T47D (cell line): Measurements from ENCODE around the gene GEMIN4.
A peak's percentile ranks its signal among the peaks of the same experiment; 100 is the strongest.

ENCODE experiments used
- DNase-seq, 2 experiments: peaks; one replicate each; pipeline versions ENCODE4 v3.0.0 to v3.0.0-alpha.2; 2011 to 2012; ENCODE audit warnings: low read depth in 1 of 2, low spot score in 1 of 2
- JUND ChIP-seq: IDR thresholded peaks from 2 replicates; pipeline ENCODE4 v1.6.1; 2012; ENCODE audit warnings: low read depth
- in situ Hi-C: cut with HindIII; loops from 2 replicates; pipeline ENCODE4 v1.10.0; 2016; ENCODE audit warnings: low sequenced_read_pairs, low pct_unique_long_range_greater_than_20kb

GEMIN4 gene

DNA sequence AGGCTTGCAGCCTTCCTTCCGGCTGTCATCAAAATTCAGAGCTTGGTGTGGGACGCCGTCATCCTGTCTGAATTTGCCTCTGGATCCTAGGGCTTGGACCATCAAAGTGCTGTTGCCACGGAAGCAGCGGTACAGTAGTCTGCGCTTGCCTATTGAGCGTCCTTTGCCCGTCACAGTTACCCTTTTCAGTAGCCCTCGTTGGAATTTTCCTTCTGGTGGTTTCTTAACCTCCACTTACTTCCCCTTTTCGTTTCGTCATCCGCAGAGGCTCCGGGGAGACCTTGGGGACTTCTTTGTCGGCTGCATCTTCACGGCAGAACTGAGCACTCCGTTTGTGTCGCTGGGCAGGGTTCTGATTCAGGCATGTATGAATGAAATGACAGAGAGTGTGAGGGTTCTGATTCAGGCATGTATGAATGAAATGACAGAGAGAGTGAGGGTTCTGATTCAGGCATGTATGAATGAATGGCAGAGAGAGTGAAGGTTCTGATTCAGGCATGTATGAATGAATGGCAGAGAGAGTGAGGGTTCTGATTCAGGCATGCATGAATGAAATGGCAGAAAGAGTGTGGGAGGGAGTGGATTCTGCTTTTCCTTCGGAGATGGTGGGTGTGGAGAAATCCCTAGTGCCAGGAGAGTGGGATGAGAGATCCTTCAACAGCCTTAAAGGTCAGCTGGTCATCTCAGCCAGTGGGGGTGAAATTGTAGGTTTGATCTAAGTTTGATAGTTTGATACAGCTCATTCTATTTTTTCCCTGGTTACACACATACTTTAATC is 11.6 kb downstream of the GEMIN4 start:
- no peak for DNase-seq
- in situ Hi-C loops: no loop called here
- no peak for TF ChIP-seq JUND

DNA sequence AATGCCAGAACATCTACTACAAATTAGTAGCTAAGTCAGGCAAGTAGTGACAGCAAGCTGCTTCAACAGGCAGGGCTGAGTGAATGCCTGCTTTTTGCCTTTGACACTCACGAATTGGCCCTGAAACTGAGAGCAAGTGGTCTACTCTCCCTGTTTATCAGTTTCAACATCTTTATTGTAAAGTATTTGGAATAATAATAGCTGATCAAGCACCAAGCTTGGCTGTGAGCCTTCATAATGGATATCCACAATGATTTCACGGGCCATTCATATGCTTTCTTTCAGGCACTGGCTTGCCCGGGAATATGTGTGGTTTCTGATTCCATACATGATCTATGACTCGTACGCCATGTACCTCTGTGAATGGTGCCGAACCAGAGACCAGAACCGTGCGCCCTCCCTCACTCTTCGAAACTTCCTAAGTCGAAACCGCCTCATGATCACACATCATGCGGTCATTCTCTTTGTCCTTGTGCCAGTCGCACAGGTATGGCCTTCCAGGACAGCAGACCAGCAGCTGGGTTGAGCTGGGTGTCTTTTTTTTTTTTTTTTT is 14.4 kb downstream of the GEMIN4 start:
- in situ Hi-C loops: no loop called here
- DNase-seq: no peak
- TF ChIP-seq JUND: no peak

DNA sequence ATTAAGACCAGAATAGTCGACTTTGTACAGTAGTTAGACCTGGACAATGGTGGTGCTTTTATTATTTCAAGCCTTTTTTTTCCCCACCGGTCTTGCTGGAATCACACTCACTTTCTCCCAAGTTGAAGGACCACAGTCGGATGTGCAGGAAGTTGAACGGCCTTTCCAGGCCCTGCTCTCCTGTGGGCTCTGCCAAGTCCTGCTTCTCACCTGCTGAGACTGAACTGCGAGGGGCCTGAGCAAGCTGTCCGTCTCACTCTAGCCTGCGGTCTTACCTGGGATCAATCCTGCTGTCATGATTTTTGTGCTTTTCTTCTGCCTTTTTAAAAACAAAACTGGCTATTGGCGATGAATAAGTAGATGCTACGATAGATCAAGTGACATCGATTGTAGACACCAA is 18.3 kb downstream of the GEMIN4 start:
- TF ChIP-seq JUND: no peak
- in situ Hi-C loops: no loop called here
- DNase-seq: no peak

DNA sequence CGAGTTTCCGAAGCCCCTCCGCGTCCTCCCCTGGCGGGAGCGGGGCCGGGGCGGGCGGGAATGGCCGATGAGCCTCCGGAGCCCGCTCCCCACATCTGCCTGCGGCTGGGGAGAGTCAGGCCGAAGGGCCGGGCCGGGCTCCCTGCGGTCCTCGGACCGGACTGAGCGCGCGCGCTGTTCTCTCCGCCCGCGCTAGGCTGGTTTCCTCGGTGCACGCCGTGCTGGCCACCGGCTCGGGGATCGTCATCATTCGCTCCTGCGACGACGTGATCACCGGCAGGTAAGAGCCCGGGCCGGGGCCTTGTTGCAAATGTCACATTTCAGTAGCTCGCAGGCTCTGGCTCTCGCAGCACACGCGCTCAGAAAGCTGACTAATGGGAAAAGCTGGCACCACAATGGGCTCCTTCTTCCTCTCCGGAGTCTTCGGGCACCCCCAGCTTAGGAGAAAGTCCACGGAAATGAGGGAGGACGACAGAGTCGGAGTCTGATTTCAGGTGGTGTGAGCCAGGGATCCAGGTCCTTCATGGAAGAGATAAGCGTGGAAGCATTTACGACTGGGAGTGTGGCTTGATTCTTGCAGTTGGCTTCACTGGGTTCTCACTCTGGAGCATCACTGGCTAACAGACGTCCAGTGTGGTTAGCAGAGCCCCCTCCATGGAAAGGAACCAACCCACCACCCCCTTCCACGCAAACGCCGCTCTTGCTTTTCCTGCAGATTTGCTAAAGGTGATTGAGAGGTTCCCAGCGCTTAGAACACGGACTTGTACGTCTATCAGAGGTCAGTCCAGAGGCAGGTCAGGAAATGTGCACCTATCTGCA is 19.0 kb downstream of the GEMIN4 start:
- DNase-seq: peak in 1 of 2 experiments; percentile 33
- in situ Hi-C loops: no loop called here
- TF ChIP-seq JUND: no peak

DNA sequence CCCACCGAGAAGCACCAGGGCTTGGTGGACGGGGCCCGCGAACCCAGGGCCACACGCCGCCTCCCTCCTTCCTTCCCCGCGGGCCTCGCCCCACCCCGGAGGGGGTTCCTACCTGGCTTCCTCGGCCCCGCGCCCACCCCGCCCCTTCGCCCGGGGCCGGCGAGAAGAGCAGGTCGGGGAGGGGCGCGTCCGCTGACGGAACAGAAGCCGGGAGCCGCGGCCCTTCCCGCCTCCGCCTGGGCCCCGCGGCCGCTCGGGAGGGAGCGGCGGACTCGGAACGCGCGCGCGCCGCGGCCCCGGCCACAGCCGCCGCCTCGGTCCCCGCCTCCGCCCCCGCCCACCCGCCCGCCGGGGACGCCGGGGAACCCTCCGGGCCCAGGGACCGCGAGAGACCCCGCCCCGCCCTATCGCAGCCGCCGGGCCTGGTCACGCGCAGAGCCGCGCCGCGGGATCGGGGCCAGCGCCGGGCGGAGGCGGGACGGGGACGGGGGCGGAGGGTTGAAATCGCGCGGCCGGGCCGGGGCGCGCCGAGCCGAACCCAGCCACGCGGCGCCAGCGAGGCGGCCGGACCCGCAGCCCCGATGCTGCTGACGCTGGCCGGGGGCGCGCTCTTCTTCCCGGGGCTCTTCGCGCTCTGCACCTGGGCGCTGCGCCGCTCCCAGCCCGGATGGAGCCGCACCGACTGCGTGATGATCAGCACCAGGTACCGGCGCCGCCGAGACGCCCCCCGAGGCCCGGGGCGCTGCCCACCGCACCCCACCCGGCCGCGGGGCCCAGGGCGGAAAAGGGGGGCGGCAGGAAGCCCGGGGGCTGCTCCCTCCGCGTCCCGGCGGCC is 19.8 kb downstream of the GEMIN4 start, which contains the start of gene TLCD3A:
Gene TLCD3A (plus strand): TSS at position 530 of the 835 bp plus-strand sequence. CDS start 52 bp downstream, at position 582.
- peak; percentile 37 to 52 for DNase-seq
- in situ Hi-C loops: no loop called here
- no peak for TF ChIP-seq JUND

DNA sequence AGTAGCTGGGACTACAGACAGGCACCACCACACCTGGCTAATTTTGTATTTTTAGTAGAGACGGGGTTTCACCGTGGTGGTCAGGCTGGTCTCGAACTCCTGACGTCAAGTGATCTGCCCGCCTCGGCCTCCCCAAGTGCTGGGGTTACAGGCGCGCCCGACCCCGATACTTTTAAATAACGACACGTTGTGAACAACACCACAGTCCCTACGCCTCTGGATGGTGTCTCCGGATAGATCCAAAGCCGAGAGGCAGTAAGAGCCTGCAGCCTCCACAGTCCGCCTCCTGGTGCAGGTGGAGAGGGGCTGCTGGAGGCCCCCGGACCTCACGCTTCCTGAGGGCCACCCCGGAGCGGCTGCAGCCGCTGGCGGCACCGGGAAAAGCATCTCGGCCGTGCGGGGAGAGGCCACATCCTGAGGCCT is 20.4 kb downstream of the GEMIN4 start:
- no peak for DNase-seq
- no peak for TF ChIP-seq JUND
- in situ Hi-C loops: no loop called here

DNA sequence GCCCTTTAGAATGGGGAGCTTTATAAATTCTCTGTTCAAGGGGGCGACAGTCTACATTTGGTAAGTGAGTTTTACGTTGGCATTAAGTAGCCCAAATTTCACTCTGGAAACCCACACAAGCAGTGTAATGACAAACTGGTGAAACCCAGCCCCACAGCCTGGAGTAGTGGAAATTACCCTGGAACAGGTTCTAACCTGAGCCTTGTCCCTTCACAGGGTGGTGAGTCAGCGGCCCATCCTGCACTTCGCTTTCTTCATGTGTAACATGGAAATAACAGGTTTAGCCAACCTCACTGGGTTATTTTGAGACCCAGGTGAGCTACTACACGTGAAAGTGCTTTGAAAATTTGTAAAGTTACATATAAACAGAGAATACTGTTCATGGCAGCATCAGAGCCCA is 23.2 kb downstream of the GEMIN4 start:
- in situ Hi-C loops: no loop called here
- no peak for DNase-seq
- TF ChIP-seq JUND: no peak

DNA sequence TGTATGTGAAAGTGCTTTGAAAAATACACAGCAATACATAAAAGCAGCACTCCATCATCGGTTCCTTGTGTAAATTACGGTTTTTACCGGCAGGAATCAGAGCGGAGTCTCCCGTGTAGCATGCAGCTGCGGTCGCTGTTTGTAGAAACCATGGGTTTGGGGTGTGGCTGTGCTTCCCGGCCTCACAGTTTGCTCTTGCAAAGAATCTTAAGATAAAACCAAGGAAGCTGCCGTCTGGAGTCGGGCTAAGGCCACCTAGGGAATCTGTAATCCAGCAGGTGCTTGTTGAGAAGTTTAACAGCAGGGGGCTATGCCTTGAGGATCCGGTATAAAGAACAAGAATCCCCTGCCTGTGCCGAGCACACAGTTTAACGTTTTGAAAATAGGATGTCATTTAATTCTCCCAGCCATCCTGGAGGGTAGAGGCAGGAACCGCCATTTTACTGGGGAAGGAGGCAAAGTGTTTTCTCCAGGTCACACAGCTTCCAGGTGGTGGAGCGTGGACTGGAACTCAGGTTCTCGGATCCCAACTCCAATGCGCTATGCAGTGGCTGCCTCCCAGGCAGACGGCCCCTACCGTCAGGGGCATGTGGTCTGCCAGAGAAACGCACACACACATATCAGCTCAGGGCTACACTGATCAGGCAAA is 25.7 kb downstream of the GEMIN4 start:
- in situ Hi-C loops: no loop called here
- no peak for DNase-seq
- TF ChIP-seq JUND: no peak

DNA sequence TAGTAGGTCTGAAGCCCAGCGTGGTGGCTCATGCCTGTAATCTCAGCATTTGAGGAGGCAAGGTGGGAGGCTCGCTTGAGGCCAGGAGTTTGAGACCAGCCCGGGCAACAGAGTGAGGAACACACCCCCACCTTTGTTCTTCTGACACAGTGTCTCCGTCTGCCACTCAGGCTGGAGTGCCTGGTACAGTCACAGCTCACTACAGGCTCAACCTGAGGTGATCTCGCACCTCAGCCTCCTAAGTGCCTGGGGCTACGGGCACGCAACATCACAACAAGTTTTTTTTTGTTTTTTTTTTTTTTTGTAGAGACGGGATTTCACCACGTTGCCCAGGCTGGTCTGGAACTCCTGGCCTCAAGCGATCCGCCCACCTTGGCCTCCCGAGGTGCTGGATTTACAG is 26.3 kb downstream of the GEMIN4 start:
- in situ Hi-C loops: no loop called here
- no peak for DNase-seq
- TF ChIP-seq JUND: no peak

DNA sequence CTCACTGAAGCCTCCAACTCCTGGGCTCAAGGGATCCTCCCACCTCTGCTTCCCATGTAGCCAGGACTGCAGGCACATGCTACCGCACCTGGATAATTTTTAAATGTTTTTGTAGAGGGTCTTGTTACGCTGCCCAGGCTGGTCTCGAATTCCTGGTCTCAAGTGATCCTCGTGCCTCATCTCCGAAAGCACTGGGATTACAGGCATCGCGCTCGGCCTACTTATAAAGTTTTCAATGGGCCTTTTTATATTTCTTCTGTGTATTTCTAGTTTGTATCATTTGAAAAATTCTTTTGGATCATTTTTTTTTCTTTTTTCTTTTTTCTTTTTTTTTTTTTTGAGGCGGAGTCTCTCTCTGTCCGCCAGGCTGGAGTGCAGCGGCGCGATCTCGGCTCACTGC is 27.0 kb downstream of the GEMIN4 start:
- in situ Hi-C loops: no loop called here
- TF ChIP-seq JUND: no peak
- DNase-seq: no peak

DNA sequence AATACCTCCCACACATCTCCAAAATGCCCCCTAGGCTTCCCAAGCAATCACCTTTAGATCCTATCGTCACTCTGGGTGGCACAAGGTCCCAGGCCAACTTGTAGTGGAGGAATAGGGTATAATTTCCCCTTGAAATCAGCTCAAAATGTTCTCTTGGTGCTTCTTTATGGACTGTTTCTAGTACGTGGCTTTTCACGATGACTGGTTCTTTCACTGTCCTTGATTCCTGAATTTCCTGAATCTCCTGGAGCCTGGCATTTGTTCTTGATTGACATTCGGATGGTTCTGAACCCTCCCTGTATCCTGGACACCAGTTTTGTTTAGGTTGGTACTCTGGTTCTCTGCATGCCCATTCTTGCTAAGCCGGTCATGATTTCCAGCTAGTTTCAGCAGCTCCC is 30.5 kb downstream of the GEMIN4 start:
- in situ Hi-C loops: no loop called here
- TF ChIP-seq JUND: no peak
- DNase-seq: peak in 1 of 2 experiments; percentile 61
